ENCODE data around the gene PKNOX2. TPM values are rescaled to one million over a fixed set of nuclear protein-coding genes. Genes with fewer than 3 reads are reported as not detected.

PKNOX2 gene
- total and polyA plus RNA-seq, 10 donors, result 0.80 to 8.9 (median 3.5) TPM

GRCh38 chr11:125157953-125158680 lies 6.4 kb upstream of the PKNOX2 start:
- no peaks in the 10 kb centered on the region for H3K4me1 ChIP-seq
- no peak overlapping the region for H3K4me3 ChIP-seq
- H3K9me3 ChIP-seq, result no peaks in the 10 kb centered on the region
- no peak overlapping the region for H3K27ac ChIP-seq
- DNase-seq, result no peak
- WGBS, 5 donors, result 86 to 92% (median 87%) methylated on average over 10 of the region's 10 CpGs
- intact Hi-C loops (cut with DNase I; ENCODE audit: low total_unique reads), result no loop called here
- peaks cover 0 to 63% (median 3%) of the 10 kb centered on the region in 7 donors for H3K27me3 ChIP-seq (replicated peaks in 1 of 7)
- TF ChIP-seq POLR2AphosphoS5 (IDR thresholded peaks at IDR 0.05) (no peak), POLR2A (IDR thresholded peaks at IDR 0.05) (no peak), CTCF (IDR thresholded peaks at IDR 0.05 in 8 of 11, conservative IDR thresholded peaks at IDR 0.05 in 3 of 11) (no peak)
- no peaks in the 10 kb centered on the region for H3K36me3 ChIP-seq

GRCh38 chr11:125162743-125163142 lies 1.8 kb upstream of the PKNOX2 start:
- no peaks in the 10 kb centered on the region for H3K36me3 ChIP-seq
- no peaks in the 10 kb centered on the region for H3K9me3 ChIP-seq
- H3K27ac ChIP-seq, result peak overlapping the region in 2 of 8 donors; percentile 76 to 82
- peaks cover 0 to 42% (median 31%) of the 10 kb centered on the region in 6 donors for H3K4me1 ChIP-seq
- 63 to 72% (median 66%) methylated on average over 4 of the region's 4 CpGs for WGBS, 5 donors
- TF ChIP-seq POLR2AphosphoS5 (IDR thresholded peaks at IDR 0.05) (no peak), CTCF (IDR thresholded peaks at IDR 0.05 in 8 of 11, conservative IDR thresholded peaks at IDR 0.05 in 3 of 11) (no peak), POLR2A (IDR thresholded peaks at IDR 0.05) (no peak)
- peaks cover 0 to 83% (median 37%) of the 10 kb centered on the region in 7 donors for H3K27me3 ChIP-seq (replicated peaks in 1 of 7)
- H3K4me3 ChIP-seq, result no peak overlapping the region
- DNase-seq, result no peak
- intact Hi-C loops (cut with DNase I; ENCODE audit: low total_unique reads), result loop anchor here (5.0 kb wide), 1 partner anchor 185 kb away; no protein-coding TSS in a partner anchor

- no peak for DNase-seq
- Histone ChIP-seq H3K27me3 (replicated peaks in 1 of 7) (peaks cover 0 to 87% (median 37%) of the 10 kb centered on the region in 7 donors), H3K27ac (peak overlapping the region in 6 of 8 donors; percentile 43 to 82 (median 74)), H3K4me3 (no peak overlapping the region), H3K4me1 (peaks cover 0 to 50% (median 31%) of the 10 kb centered on the region in 6 donors), H3K9me3 (no peaks in the 10 kb centered on the region), H3K36me3 (no peaks in the 10 kb centered on the region)
- whole genome bisulfite sequencing, 5 donors, result 76 to 91% (median 87%) methylated on average over 6 of the region's 6 CpGs
- intact Hi-C loops (cut with DNase I; ENCODE audit: low total_unique reads), result loop anchor here (5.0 kb wide), 1 partner anchor 184 kb away; no protein-coding TSS in a partner anchor
- TF ChIP-seq CTCF (IDR thresholded peaks at IDR 0.05 in 8 of 11, conservative IDR thresholded peaks at IDR 0.05 in 3 of 11), result no peak
- TF ChIP-seq POLR2AphosphoS5 (IDR thresholded peaks at IDR 0.05), result no peak
- no peak for TF ChIP-seq POLR2A (IDR thresholded peaks at IDR 0.05)
Measured at GRCh38 chr11:125163431-125164063, 1.0 kb upstream of the PKNOX2 start.

GRCh38 chr11:125164091-125164421 lies 495 bp upstream of the PKNOX2 start:
- H3K27me3 ChIP-seq (replicated peaks in 1 of 7), result peaks cover 0 to 87% (median 37%) of the 10 kb centered on the region in 7 donors
- no peak for DNase-seq
- H3K4me3 ChIP-seq, result peak overlapping the region in 5 of 8 donors; percentile 34 to 77 (median 51)
- intact Hi-C loops (cut with DNase I; ENCODE audit: low total_unique reads), result loop anchor here (5.0 kb wide), 1 partner anchor 183 kb away; no protein-coding TSS in a partner anchor
- TF ChIP-seq POLR2A (IDR thresholded peaks at IDR 0.05), result no peak
- no peak for TF ChIP-seq POLR2AphosphoS5 (IDR thresholded peaks at IDR 0.05)
- no peak for TF ChIP-seq CTCF (IDR thresholded peaks at IDR 0.05 in 8 of 11, conservative IDR thresholded peaks at IDR 0.05 in 3 of 11)
- H3K27ac ChIP-seq, result peak overlapping the region in 5 of 8 donors; percentile 43 to 82 (median 76)
- no peaks in the 10 kb centered on the region for H3K9me3 ChIP-seq
- H3K4me1 ChIP-seq, result peaks cover 0 to 51% (median 31%) of the 10 kb centered on the region in 6 donors
- no peaks in the 10 kb centered on the region for H3K36me3 ChIP-seq
- WGBS, 5 donors, result 11 to 20% (median 14%) methylated on average over 5 to 8 of the region's 8 CpGs
